NB4 (cell line): ENCODE results near the gene SH3D19.

Experiments
- CTCF ChIP-seq: IDR thresholded peaks from one replicate; pipeline ENCODE4 v1.5.1; 2012; ENCODE audit warnings: low read depth, low read length
- MAX ChIP-seq: IDR thresholded peaks from 2 replicates; pipeline ENCODE4 v1.6.1; 2011; ENCODE audit warnings: low read depth, low read length
- MYC ChIP-seq: IDR thresholded peaks from 2 replicates; pipeline ENCODE4 v1.6.1; 2011; ENCODE audit warnings: low read depth, low read length
- POLR2A ChIP-seq: IDR thresholded peaks from 2 replicates; pipeline ENCODE4 v1.6.1; 2011; ENCODE audit warnings: mild to moderate bottlenecking; ENCODE audit not compliant: insufficient read length; ENCODE audit errors: extremely low read depth

- no peak for TF ChIP-seq POLR2A
- no peak for TF ChIP-seq CTCF
- TF ChIP-seq MAX, result no peak
- no peak for TF ChIP-seq MYC
These were observed 224.9 kb downstream of the SH3D19 start for GRCh38 chr4:151100531-151100930.
